Endothelial cell of umbilical vein (primary cell): ENCODE data around the gene RAD51B. TPM values are rescaled to one million over a fixed set of nuclear protein-coding genes. Genes with fewer than 3 reads are reported as not detected.

ENCODE experiments used
- BruUV-seq: library from RNA; stranded (reverse); fragments of 400-500 nt; replicated peaks from 2 replicates; lab custom pipeline; 2021; lab: Mats Ljungman, UMichigan
- CTCF ChIA-PET: fragments of 300-600, 350-600 bp; sonication (Branson Sonifier 250); formaldehyde crosslinking; loops from one replicate; lab custom pipeline; 2021; ENCODE audit warnings: antibody characterized with exemption, inconsistent platforms; lab: Charles Lee
- POLR2A ChIA-PET: fragments of 300-600, 350-600 bp; sonication (Branson Sonifier 250); formaldehyde crosslinking; loops from one replicate; lab custom pipeline; 2021; ENCODE audit warnings: antibody characterized with exemption, inconsistent platforms; lab: Charles Lee
- DNase-seq: peaks from one replicate; pipeline ENCODE4 v3.0.0-alpha.2; 2011; ENCODE audit warnings: low read depth, low spot score
- FAIRE-seq: peaks from 2 replicates; lab custom pipeline; 2011; peaks lifted over from hg19 to GRCh38; lab: Jason Lieb, UNC
- H2AFZ ChIP-seq: 2 replicates; pipeline ENCODE4 v1.6.0; 2012; ENCODE audit warnings: low read depth, low read length, control low read depth, inconsistent platforms
- H3K27ac ChIP-seq: 2 replicates; pipeline ENCODE4 v1.5.1; 2011; ENCODE audit warnings: low read depth, mild to moderate bottlenecking, control low read depth, low read length, moderate library complexity; ENCODE audit not compliant: insufficient read depth
- H3K27me3 ChIP-seq, 2 experiments: 2 replicates each; pipeline versions ENCODE4 v1.6.0 to v1.6.1; 2011; ENCODE audit warnings: low read length in 2 of 2, mixed read lengths in 1 of 2; ENCODE audit not compliant: control insufficient read depth in 2 of 2, insufficient read depth in 2 of 2
- H3K36me3 ChIP-seq, 2 experiments: 2 replicates in 1 of 2; 3 replicates in 1 of 2; pipeline ENCODE4 v1.5.1; 2011; ENCODE audit warnings: low read length in 2 of 2, mild to moderate bottlenecking in 1 of 2, moderate library complexity in 1 of 2; ENCODE audit not compliant: control insufficient read depth in 2 of 2, insufficient read depth in 2 of 2; ENCODE audit errors: extremely low read depth in 1 of 2
- H3K4me1 ChIP-seq: 3 replicates; pipeline ENCODE4 v1.5.1; 2011; ENCODE audit warnings: mild to moderate bottlenecking, low read length; ENCODE audit not compliant: control insufficient read depth, insufficient read depth; ENCODE audit errors: extremely low read depth
- H3K4me2 ChIP-seq: 2 replicates; pipeline ENCODE4 v1.6.1; 2011; ENCODE audit warnings: low read length, control low read depth, mixed read lengths; ENCODE audit not compliant: insufficient read depth
- H3K4me3 ChIP-seq, 3 experiments: fragments of 200-600 bp in 1 of 3; sonication (generic), shearing (Covaris generic) in 1 of 3; replicated peaks in 1 of 3; 2 replicates each; pipeline ENCODE4 v1.5.1; 2011 to 2016; ENCODE audit warnings: control low read depth in 3 of 3, low read length in 3 of 3, mild to moderate bottlenecking in 2 of 3, inconsistent platforms in 1 of 3, low read depth in 1 of 3, moderate library complexity in 1 of 3; ENCODE audit not compliant: insufficient read depth in 1 of 3
- H3K79me2 ChIP-seq: 2 replicates; pipeline ENCODE4 v1.6.0; 2012; ENCODE audit warnings: low read length, inconsistent platforms; ENCODE audit not compliant: control insufficient read depth, insufficient read depth
- H3K9ac ChIP-seq: replicated peaks from 2 replicates; pipeline ENCODE3; 2011; ENCODE audit warnings: low read length, control low read depth; ENCODE audit not compliant: insufficient read depth; ENCODE audit errors: extremely low read depth
- H3K9me1 ChIP-seq: replicated peaks from 3 replicates; pipeline ENCODE4 v1.6.0; 2011; ENCODE audit warnings: mild to moderate bottlenecking, low read length; ENCODE audit not compliant: control insufficient read depth, insufficient read depth; ENCODE audit errors: extremely low read depth
- H3K9me3 ChIP-seq: replicated peaks from 2 replicates; pipeline ENCODE4 v1.5.1; 2012; ENCODE audit warnings: low read length, inconsistent platforms; ENCODE audit not compliant: control insufficient read depth, insufficient read depth
- H4K20me1 ChIP-seq: replicated peaks from 2 replicates; pipeline ENCODE3; 2011; ENCODE audit warnings: mild to moderate bottlenecking, low read length; ENCODE audit not compliant: control insufficient read depth, insufficient read depth; ENCODE audit errors: extremely low read depth
- EZH2 ChIP-seq: IDR thresholded peaks from 2 replicates; pipeline ENCODE4 v1.6.1; 2012; ENCODE audit warnings: borderline replicate concordance, low read depth, mild to moderate bottlenecking, moderate library complexity, low read length, inconsistent platforms; ENCODE audit not compliant: severe bottlenecking
- FOS ChIP-seq: IDR thresholded peaks from 2 replicates; pipeline ENCODE4 v1.6.1; 2011; ENCODE audit warnings: mild to moderate bottlenecking, low read length, moderate library complexity, borderline replicate concordance; ENCODE audit not compliant: insufficient read depth
- GATA2 ChIP-seq: IDR thresholded peaks from 2 replicates; pipeline ENCODE4 v1.7.0; 2011; ENCODE audit warnings: low read depth, mild to moderate bottlenecking, moderate library complexity, mixed read lengths, low read length; ENCODE audit not compliant: insufficient read length, insufficient read depth
- JUN ChIP-seq: IDR thresholded peaks from 2 replicates; pipeline ENCODE4 v1.6.1; 2011; ENCODE audit warnings: borderline replicate concordance, low read depth; ENCODE audit not compliant: insufficient read length, insufficient read depth
- MAX ChIP-seq: IDR thresholded peaks from 2 replicates; pipeline ENCODE4 v1.6.1; 2011; ENCODE audit not compliant: insufficient read depth, insufficient read length
- MYC ChIP-seq: IDR thresholded peaks from one replicate; pipeline ENCODE4 v1.6.1; 2011; ENCODE audit warnings: mild to moderate bottlenecking, low read depth, low read length
- POLR2A ChIP-seq: IDR thresholded peaks from 2 replicates; pipeline ENCODE4 v1.6.1; 2012; ENCODE audit warnings: low read depth, mild to moderate bottlenecking, control low read depth, low read length
- POLR2AphosphoS5 ChIP-seq: IDR thresholded peaks from 2 replicates; pipeline ENCODE4 v1.6.1; 2012; ENCODE audit warnings: low read depth, mild to moderate bottlenecking, control low read depth, low read length, moderate library complexity; ENCODE audit not compliant: insufficient read depth
- dilution Hi-C: fragments of 300-500 bp; cut with MboI; formaldehyde crosslinking; loops from one replicate; pipeline ENCODE4 v1.15.0; 2019; ENCODE audit warnings: low sequenced_read_pairs; ENCODE audit not compliant: extremely low pct_ligation_motif_present
- intact Hi-C: fragments of 100-400 bp; cut with micrococcal nuclease; formaldehyde crosslinking; loops from one replicate; pipeline ENCODE4 v1.10.0; 2022
- polyA plus RNA-seq, 4 experiments: library from polyadenylated mRNA; depleted of rRNA in 3 of 4; stranded (reverse) in 3 of 4; unstranded in 1 of 4; fragments of >200 nt; gene quantifications; 2 replicates each; pipeline versions ENCODE4 v1.2.1 to v1.2.3, GENCODE V29; 2011 to 2012; ENCODE audit warnings: missing spikeins in 1 of 4
- total RNA-seq: library from RNA; stranded (reverse); gene quantifications from 2 replicates; pipeline ENCODE4 v1.2.3, GENCODE V29; 2021
- TF ChIP-seq, protein P1 (sequence below), 2 donors: IDR thresholded peaks; 1 replicate in 1 of 2; 2 replicates in 1 of 2; pipeline ENCODE4 v1.5.1; 2011; ENCODE audit warnings: low read length in 2 of 2, mild to moderate bottlenecking in 2 of 2, moderate library complexity in 2 of 2, control low read depth in 1 of 2, inconsistent platforms in 1 of 2, low read depth in 1 of 2; ENCODE audit not compliant: insufficient read depth in 1 of 2; ENCODE audit errors: extremely low read depth in 1 of 2

Gene RAD51B
- total and polyA plus RNA-seq, 2 donors (not counting 3 experiments of a cell fraction or from before 2014, with no cell fraction given): 3.9 to 19.0 TPM

DNA sequence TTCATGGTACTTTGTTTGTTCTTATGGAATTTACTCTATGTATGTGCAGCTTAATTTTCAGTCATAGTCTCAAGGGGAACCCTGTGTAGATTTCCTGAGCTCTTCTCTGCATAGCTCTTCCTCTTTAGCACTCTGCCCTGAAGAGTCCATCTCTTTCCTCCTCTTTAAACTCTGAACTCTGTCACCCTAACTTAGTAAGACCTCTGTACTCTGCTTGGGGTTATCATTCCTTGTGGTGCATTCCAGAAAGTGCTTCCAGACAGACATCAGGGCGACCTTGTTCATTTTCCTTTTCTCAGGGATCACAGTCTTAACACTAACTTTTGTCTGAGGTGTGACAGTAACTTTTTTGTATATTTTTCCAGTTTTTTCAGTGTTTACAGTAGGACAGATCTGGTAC, 179.3 kb downstream of the RAD51B start:
- Histone ChIP-seq H3K27ac (no peak overlapping the region), H4K20me1 (no peaks in the 10 kb centered on the region), H3K9me1 (no peaks in the 10 kb centered on the region), H3K9ac (no peak overlapping the region), H3K4me2 (no peak overlapping the region), H3K79me2 (no peaks in the 10 kb centered on the region), H3K27me3 (no peaks in the 10 kb centered on the region), H3K4me1 (no peaks in the 10 kb centered on the region), H3K4me3 (no peak overlapping the region), H2AFZ (no peak overlapping the region), H3K9me3 (no peaks in the 10 kb centered on the region), H3K36me3 (no peaks in the 10 kb centered on the region)
- CTCF ChIA-PET: interaction anchor here (0.6 kb wide), 2 partner anchors 126 to 149 kb away, joined by 3 read pairs; no protein-coding TSS in a partner anchor
- dilution Hi-C loops: no loop called here
- DNase-seq: no peak
- TF ChIP-seq, protein P1, sequence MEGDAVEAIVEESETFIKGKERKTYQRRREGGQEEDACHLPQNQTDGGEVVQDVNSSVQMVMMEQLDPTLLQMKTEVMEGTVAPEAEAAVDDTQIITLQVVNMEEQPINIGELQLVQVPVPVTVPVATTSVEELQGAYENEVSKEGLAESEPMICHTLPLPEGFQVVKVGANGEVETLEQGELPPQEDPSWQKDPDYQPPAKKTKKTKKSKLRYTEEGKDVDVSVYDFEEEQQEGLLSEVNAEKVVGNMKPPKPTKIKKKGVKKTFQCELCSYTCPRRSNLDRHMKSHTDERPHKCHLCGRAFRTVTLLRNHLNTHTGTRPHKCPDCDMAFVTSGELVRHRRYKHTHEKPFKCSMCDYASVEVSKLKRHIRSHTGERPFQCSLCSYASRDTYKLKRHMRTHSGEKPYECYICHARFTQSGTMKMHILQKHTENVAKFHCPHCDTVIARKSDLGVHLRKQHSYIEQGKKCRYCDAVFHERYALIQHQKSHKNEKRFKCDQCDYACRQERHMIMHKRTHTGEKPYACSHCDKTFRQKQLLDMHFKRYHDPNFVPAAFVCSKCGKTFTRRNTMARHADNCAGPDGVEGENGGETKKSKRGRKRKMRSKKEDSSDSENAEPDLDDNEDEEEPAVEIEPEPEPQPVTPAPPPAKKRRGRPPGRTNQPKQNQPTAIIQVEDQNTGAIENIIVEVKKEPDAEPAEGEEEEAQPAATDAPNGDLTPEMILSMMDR (IDR thresholded peaks at IDR 0.05; ENCODE audit: extremely low read depth in 1 of 2, insufficient read depth in 1 of 2, low read depth in 1 of 2, low read length in 2 of 2): no peak
- TF ChIP-seq MAX (no peak), GATA2 (no peak), JUN (no peak), POLR2AphosphoS5 (no peak), POLR2A (no peak), FOS (no peak), EZH2 (no peak), MYC (no peak)
- BruUV-seq: no TSS peak
- no peak for FAIRE-seq
- POLR2A ChIA-PET: no interaction called here
- intact Hi-C loops: no loop called here
